G401 (cell line): Measurements from ENCODE around the gene NEDD4L. TPM values are rescaled to one million over a fixed set of nuclear protein-coding genes. Genes with fewer than 3 reads are reported as not detected.

ENCODE experiments used
- DNase-seq: peaks from one replicate; pipeline ENCODE4 v3.0.0-alpha.2; 2015; ENCODE audit warnings: low spot score
- in situ Hi-C: cut with HindIII; loops from 2 replicates; pipeline ENCODE4 v1.10.0; 2016; ENCODE audit warnings: low sequenced_read_pairs, mixed read lengths
- total RNA-seq: library from RNA; depleted of rRNA; stranded (reverse); fragments of >200 nt; shearing (Covaris generic); gene quantifications from 2 replicates; pipeline ENCODE4 v1.2.3, GENCODE V29; 2014

The NEDD4L gene
- total RNA-seq, 1 experiment from 2014 or later: 0.37 TPM

- in situ Hi-C loops: no loop called here
- DNase-seq: peak; percentile 66
Observed at GRCh38 chr18:58135701-58136331, 91.8 kb downstream of the NEDD4L start.

GRCh38 chr18:58136879-58137278 is 92.9 kb downstream of the NEDD4L start:
- in situ Hi-C loops: no loop called here
- DNase-seq: no peak

- DNase-seq: peak; percentile 33
- in situ Hi-C loops: no loop called here
Observed at GRCh38 chr18:58139459-58140386, 95.7 kb downstream of the NEDD4L start.

- in situ Hi-C loops: no loop called here
- DNase-seq: peak; percentile 86
Observed at GRCh38 chr18:58140387-58141325, 96.6 kb downstream of the NEDD4L start.

GRCh38 chr18:58143386-58143785 is 99.4 kb downstream of the NEDD4L start:
- in situ Hi-C loops: no loop called here

GRCh38 chr18:58144106-58144505 is 100.1 kb downstream of the NEDD4L start:
- in situ Hi-C loops: no loop called here
- DNase-seq: no peak

More at GRCh38 chr18:58143386-58143785, 99.4 kb downstream of the NEDD4L start:
- peak; percentile 59 for DNase-seq

GRCh38 chr18:58144671-58145285 is 100.8 kb downstream of the NEDD4L start:
- DNase-seq: no peak
- in situ Hi-C loops: no loop called here

- in situ Hi-C loops: no loop called here
Observed at GRCh38 chr18:58146099-58146498, 102.1 kb downstream of the NEDD4L start.

GRCh38 chr18:58148954-58149471 is 105.0 kb downstream of the NEDD4L start:
- DNase-seq: peak; percentile 57

More at GRCh38 chr18:58146099-58146498, 102.1 kb downstream of the NEDD4L start:
- no peak for DNase-seq

GRCh38 chr18:58150772-58151171 is 106.7 kb downstream of the NEDD4L start:
- in situ Hi-C loops: no loop called here

More at GRCh38 chr18:58148954-58149471, 105.0 kb downstream of the NEDD4L start:
- in situ Hi-C loops: no loop called here

GRCh38 chr18:58152216-58152615 is 108.2 kb downstream of the NEDD4L start:
- in situ Hi-C loops: no loop called here
- no peak for DNase-seq

More at GRCh38 chr18:58150772-58151171, 106.7 kb downstream of the NEDD4L start:
- DNase-seq: no peak

- in situ Hi-C loops: no loop called here
- no peak for DNase-seq
Observed at GRCh38 chr18:58152891-58153290, 108.9 kb downstream of the NEDD4L start.

- no peak for DNase-seq
- in situ Hi-C loops: no loop called here
Observed at GRCh38 chr18:58156516-58156915, 112.5 kb downstream of the NEDD4L start.

- DNase-seq: no peak
- in situ Hi-C loops: no loop called here
Observed at GRCh38 chr18:58157237-58157636, 113.2 kb downstream of the NEDD4L start.

- in situ Hi-C loops: no loop called here
- no peak for DNase-seq
Observed at GRCh38 chr18:58158008-58158407, 114.0 kb downstream of the NEDD4L start.

GRCh38 chr18:58158459-58158858 is 114.4 kb downstream of the NEDD4L start:
- no peak for DNase-seq

GRCh38 chr18:58161659-58162058 is 117.6 kb downstream of the NEDD4L start:
- DNase-seq: no peak
- in situ Hi-C loops: no loop called here

More at GRCh38 chr18:58158459-58158858, 114.4 kb downstream of the NEDD4L start:
- in situ Hi-C loops: no loop called here

- DNase-seq: no peak
- in situ Hi-C loops: no loop called here
Observed at GRCh38 chr18:58162127-58162526, 118.1 kb downstream of the NEDD4L start.
